ENCODE results near the gene PPP6R3.

PPP6R3 gene

DNA sequence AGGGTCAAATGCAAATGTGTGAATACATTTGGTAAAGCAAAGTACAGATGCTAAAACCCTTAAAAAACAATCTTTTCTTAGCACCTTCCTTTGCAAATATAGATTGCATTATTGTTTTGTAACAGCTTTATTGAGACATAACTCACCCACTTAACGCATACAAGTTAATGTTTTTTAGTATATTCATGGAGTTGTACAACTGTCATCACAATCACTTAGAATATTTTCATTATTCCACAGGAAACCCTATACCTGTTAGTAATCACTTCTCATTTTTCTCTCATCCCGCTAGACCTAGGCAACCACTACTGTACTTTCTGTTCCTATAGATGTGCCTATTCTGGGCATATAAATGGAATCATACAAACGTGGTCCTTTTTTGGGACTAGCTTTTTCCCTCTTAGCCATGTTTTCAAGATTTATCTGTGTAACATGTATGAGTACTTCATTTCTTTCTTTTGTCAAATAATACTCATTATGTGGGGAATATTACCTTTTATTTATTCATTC, 34.7 kb downstream of the PPP6R3 start:
- no peak for DNase-seq (ENCODE audit: low read depth, low spot score)

- DNase-seq (ENCODE audit: low read depth, low spot score): no peak
Measured at GRCh38 chr11:68495872-68496271, 35.3 kb downstream of the PPP6R3 start.

- no peak for DNase-seq (ENCODE audit: low read depth, low spot score)
Measured at GRCh38 chr11:68497761-68498160, 37.2 kb downstream of the PPP6R3 start.

GRCh38 chr11:68498321-68498720, 37.8 kb downstream of the PPP6R3 start:
- no peak for DNase-seq (ENCODE audit: low read depth, low spot score)

DNA sequence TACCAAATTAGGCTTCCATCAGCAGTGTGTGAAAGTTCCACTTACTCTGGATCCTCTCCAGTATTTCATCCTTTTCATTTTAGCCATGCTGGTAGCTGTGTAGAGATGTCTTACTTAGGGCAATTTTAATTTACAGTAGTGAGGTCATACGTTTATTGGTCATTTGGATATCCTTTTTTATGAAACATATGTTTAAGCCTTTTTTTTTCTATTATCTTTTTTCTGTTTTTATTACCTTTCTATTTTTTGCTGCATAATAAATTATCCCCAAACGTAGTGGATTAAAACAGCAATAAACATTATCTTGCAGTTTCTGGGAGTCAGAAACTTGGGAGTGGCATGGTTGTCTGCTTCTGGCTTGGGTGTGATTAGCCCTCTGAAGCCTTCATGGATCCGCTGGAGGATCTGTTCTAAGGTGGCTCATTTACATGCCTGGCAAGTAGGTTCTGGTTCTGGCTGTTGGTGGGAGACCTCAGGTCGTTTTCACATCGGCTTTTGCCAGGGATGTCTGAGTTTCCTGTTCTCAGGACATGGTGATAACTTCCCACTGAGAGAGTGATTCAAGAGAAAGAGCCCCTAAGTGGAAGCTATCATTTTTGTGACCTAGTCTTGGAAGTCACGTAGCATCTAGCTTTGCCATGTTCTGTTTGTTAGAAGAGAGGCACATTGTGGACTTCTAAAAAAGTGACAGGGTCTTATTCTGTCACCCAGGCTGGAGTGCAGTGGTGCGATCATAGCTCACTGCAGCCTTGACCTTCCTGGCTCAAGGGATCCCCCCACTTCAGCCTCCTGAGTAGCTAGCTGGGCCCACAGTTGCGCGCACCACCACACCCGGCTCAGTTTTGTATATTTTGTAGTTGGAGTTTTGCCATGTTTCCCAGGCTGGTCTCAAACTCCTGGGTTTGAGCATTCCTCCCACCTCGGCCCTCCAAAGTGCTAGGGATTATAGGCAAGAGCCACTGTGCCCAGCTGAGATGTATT, 38.6 kb downstream of the PPP6R3 start:
- peak; percentile 29 for DNase-seq (ENCODE audit: low read depth, low spot score)

- DNase-seq (ENCODE audit: low read depth, low spot score): no peak
Measured at GRCh38 chr11:68500206-68500605, 39.7 kb downstream of the PPP6R3 start.

DNA sequence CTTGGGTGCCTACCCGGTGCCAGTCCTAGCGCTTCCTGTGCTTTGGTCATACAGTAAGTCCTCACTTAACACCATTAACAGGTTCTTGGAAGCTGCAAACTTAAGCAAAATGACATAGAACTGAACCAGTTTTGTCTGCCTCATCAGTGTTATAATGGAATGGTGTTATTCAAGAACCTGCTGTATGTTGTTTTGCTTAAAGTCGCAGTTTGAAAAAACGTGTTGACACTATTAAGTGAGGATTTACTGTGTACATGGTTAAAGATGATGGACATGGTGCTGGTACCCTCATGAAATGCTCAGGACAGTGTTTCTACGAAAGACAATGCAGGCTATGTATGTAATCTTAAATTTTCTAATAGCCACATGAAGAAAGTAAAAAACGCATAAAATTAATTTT, 41.3 kb downstream of the PPP6R3 start:
- no peak for DNase-seq (ENCODE audit: low read depth, low spot score)

GRCh38 chr11:68503251-68503687, 42.7 kb downstream of the PPP6R3 start:
- DNase-seq (ENCODE audit: low read depth, low spot score): no peak

DNA sequence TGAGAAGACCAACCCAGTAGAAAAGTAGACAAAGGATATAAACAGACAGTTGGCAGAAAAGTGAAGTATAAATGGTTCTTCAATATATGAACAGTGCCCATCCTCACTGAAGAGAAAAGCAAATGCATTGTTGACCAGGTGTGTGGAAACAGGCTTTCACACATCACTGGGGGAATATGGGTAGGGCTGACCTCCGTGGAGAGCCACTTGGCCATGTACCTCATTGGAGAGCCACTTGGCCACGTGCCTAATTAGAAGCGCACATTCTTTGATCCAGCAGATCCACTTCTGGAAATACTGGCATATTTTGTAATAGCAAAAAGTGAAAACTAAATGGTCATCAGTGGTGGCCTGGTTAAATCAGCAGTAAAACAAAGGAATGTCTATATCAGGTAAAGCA, 43.2 kb downstream of the PPP6R3 start:
- no peak for DNase-seq (ENCODE audit: low read depth, low spot score)

- DNase-seq (ENCODE audit: low read depth, low spot score): no peak
Measured at GRCh38 chr11:68504432-68505066, 44.0 kb downstream of the PPP6R3 start.

DNA sequence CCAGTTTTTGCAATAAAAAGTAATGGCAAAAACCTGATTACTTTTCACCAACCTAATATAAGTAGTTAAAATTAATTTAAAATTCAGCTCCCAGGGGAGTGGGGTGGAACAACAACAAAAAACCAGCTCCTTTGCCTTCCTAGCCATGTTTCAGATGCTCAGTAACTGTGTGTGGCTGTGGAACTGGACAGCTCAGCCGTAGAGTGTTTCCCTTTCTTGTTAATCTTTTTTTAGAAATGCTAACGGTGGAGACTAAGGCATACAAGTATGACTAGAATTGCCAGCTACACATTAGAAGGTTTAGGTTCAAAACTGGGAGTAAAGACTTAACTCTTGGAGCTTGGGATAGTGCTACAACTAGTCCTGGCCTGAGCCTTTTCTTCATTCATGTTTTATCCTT, 45.0 kb downstream of the PPP6R3 start:
- DNase-seq (ENCODE audit: low read depth, low spot score): no peak

GRCh38 chr11:68506908-68507307, 46.4 kb downstream of the PPP6R3 start:
- DNase-seq (ENCODE audit: low read depth, low spot score): no peak

DNA sequence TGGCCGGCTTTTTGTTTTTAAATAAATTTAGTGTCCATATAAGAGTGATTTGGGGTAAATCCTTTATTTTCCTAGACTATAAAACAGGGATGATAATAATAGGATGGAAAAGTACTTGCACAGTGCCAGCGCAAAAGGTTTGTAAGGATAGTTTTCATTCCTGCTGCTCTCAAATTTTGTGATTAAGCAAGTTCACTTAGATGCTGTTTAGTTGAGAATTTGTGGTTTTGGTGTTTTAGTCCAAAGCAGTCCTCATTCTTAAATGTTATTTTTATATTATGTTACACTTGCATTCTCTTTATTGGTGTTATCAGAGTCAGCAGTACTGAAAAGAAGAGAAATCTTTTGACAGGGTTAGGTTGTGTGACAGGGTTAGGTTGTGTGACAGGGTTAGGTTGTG, 47.9 kb downstream of the PPP6R3 start:
- DNase-seq (ENCODE audit: low read depth, low spot score): no peak

DNA sequence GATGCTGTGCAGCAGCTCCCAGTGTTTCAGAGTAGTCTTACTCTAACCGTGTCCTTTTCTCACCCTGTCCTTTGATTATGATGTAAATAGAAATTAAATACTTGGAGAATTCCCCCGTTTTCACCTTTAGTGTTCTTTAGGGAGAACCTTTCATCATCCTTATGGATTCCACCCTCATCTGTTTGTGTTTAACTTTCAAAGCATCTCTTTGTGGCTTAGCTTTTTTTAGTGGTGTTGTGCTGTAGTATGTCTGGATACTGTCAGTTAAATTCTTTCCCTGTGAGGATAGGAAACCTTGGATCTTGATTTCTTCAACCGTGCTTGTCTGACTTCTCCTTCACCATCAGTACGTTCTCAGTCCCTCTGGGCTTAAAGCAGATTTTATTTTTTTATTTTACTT, 48.5 kb downstream of the PPP6R3 start:
- DNase-seq (ENCODE audit: low read depth, low spot score): no peak

DNA sequence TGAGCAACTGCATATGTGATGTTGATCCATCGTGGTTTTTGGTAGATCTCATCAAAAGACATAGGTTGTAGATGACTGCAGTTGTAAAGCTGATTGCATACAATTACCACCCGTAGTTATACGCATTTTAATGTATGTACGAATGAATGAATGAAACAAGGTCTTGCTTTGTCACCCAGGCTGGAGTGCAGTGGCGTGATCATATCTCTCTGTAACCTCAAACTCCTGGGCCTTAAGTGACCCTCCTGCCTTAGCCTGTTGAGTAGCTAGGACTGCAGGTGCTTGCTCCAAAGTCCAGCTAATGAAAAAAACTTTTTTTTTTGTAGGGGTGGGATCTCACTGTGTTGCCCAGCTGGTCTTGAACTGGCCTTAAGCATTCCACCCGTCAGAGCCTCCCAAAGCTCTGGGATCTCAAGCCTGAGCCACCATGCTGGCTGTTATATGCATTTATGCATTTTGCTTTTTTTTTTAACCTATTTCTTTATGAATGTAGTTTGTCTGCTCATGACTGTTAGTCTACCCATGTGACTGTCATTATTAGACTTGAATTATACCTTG, 53.5 kb downstream of the PPP6R3 start:
- no peak for DNase-seq (ENCODE audit: low read depth, low spot score)

DNA sequence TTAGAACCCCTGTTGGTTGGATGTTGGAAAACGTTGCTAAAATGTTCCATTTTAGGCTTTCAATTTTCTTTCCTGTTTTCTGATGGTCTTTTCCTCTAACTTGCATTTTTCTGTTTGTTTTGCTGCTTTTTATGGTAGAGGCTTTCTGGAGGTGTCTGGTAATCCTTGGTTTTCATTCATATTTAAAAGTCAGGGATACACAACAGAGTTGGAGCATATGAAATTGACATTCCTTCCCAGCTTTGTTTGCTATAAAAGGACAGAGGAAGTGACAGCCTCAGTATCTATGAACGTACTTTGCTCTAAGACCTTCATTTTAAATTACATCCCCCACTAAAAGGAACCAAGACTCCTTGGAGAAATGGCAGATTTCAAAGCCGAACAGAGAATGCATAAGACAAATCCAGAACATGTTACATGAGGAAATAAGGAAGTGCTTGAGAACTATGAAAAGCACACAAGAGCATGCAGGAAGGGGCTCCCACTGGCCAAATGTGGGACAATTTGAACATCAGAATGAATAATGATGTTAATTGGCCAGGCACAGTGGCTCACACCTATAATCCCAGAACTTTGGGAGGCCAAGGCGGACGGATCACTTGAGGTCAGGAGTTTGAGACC, 56.7 kb downstream of the PPP6R3 start:
- no peak for DNase-seq (ENCODE audit: low read depth, low spot score)

DNA sequence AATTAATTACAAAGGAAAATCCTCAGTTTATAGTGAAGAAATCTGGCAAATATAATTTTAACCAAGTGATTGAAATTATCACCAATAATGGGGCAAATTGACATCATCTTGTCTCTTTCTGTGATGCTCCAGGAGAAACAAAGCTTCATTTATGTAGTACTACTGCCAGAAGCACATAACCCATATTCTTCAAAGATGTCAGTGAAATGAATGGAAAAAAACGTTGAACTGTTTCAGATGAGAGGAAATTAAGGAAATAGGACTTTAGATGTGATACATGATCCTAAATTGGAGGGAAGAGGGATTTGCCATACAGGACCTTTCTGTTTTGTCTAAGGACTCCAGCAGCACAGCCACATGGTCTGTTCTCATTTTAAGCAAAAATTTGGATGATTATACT, 57.6 kb downstream of the PPP6R3 start:
- no peak for DNase-seq (ENCODE audit: low read depth, low spot score)

GRCh38 chr11:68521969-68522652, 61.6 kb downstream of the PPP6R3 start:
- no peak for DNase-seq (ENCODE audit: low read depth, low spot score)

- DNase-seq (ENCODE audit: low read depth, low spot score): no peak
Measured at GRCh38 chr11:68523033-68523432, 62.5 kb downstream of the PPP6R3 start.

GRCh38 chr11:68523743-68524142, 63.2 kb downstream of the PPP6R3 start:
- DNase-seq (ENCODE audit: low read depth, low spot score): no peak

- DNase-seq (ENCODE audit: low read depth, low spot score): no peak
Measured at GRCh38 chr11:68524213-68524612, 63.7 kb downstream of the PPP6R3 start.

Data from ELF-1 (cell line).